Neural crest cell (in vitro differentiated cells): Measurements from ENCODE around the gene RYR2. TPM values are rescaled to one million over a fixed set of nuclear protein-coding genes. Genes with fewer than 3 reads are reported as not detected.

Experiments
- DNase-seq: peaks from one replicate; pipeline ENCODE4 v3.0.0; 2021; ENCODE audit warnings: low read depth, mixed read lengths, low spot score
- H3K27ac Mint-ChIP-seq: one replicate; pipeline ENCODE4 v1.8.0; 2021; ENCODE audit warnings: mild to moderate bottlenecking, mixed read lengths; ENCODE audit not compliant: unreplicated experiment
- H3K27me3 Mint-ChIP-seq: 2 replicates; pipeline ENCODE4 v1.8.0; 2021; ENCODE audit warnings: low read depth, mild to moderate bottlenecking, mixed read lengths
- H3K36me3 Mint-ChIP-seq: 2 replicates; pipeline ENCODE4 v1.8.0; 2021; ENCODE audit warnings: low read depth, mild to moderate bottlenecking, mixed read lengths
- H3K4me1 Mint-ChIP-seq: 2 replicates; pipeline ENCODE4 v1.8.0; 2021; ENCODE audit warnings: mixed read lengths
- H3K4me3 Mint-ChIP-seq: one replicate; pipeline ENCODE4 v1.8.0; 2021; ENCODE audit warnings: mild to moderate bottlenecking, mixed read lengths
- H3K9me3 Mint-ChIP-seq: 2 replicates; pipeline ENCODE4 v1.8.0; 2021; ENCODE audit warnings: mixed read lengths
- CTCF ChIP-seq: fragments of 200-600 bp; sonication (generic); conservative IDR thresholded peaks from 2 replicates; pipeline ENCODE4 v1.5.0; 2021; ENCODE audit warnings: antibody characterized with exemption, mild to moderate bottlenecking
- total RNA-seq: library from RNA; stranded (reverse); gene quantifications from 2 replicates; pipeline ENCODE4 v1.2.1, GENCODE V29; 2021

Gene RYR2
- total RNA-seq, 1 donor from 2014 or later: 0.07 TPM

- DNase-seq: no peak
Measured at GRCh38 chr1:237672748-237673147, 630.8 kb downstream of the RYR2 start.

GRCh38 chr1:237673631-237674030 lies 631.6 kb downstream of the RYR2 start:
- no peak for TF ChIP-seq CTCF
- H3K27me3 Mint-ChIP-seq: no peaks in the 10 kb centered on the region
- no peaks in the 10 kb centered on the region for H3K36me3 Mint-ChIP-seq
- no peaks in the 10 kb centered on the region for H3K9me3 Mint-ChIP-seq
- no peak overlapping the region for H3K4me3 Mint-ChIP-seq
- no peaks in the 10 kb centered on the region for H3K4me1 Mint-ChIP-seq
- no peak for DNase-seq
- H3K27ac Mint-ChIP-seq: no peak overlapping the region

More at GRCh38 chr1:237672748-237673147, 630.8 kb downstream of the RYR2 start:
- Mint-ChIP-seq H3K27me3 (no peaks in the 10 kb centered on the region), H3K4me3 (no peak overlapping the region), H3K4me1 (no peaks in the 10 kb centered on the region), H3K27ac (no peak overlapping the region), H3K36me3 (no peaks in the 10 kb centered on the region), H3K9me3 (no peaks in the 10 kb centered on the region)
- TF ChIP-seq CTCF: no peak

GRCh38 chr1:237677979-237678378 lies 636.0 kb downstream of the RYR2 start:
- Mint-ChIP-seq H3K9me3 (no peaks in the 10 kb centered on the region), H3K36me3 (no peaks in the 10 kb centered on the region), H3K27ac (no peak overlapping the region), H3K27me3 (no peaks in the 10 kb centered on the region), H3K4me1 (no peaks in the 10 kb centered on the region), H3K4me3 (no peak overlapping the region)
- TF ChIP-seq CTCF: no peak
- DNase-seq: no peak

- no peak overlapping the region for H3K4me3 Mint-ChIP-seq
- H3K27me3 Mint-ChIP-seq: no peaks in the 10 kb centered on the region
- TF ChIP-seq CTCF: no peak
- DNase-seq: no peak
- no peaks in the 10 kb centered on the region for H3K4me1 Mint-ChIP-seq
- H3K9me3 Mint-ChIP-seq: no peaks in the 10 kb centered on the region
- H3K36me3 Mint-ChIP-seq: no peaks in the 10 kb centered on the region
- H3K27ac Mint-ChIP-seq: no peak overlapping the region
Measured at GRCh38 chr1:237679687-237680086, 637.7 kb downstream of the RYR2 start.

- Mint-ChIP-seq H3K27ac (no peak overlapping the region), H3K27me3 (no peaks in the 10 kb centered on the region), H3K9me3 (no peaks in the 10 kb centered on the region), H3K36me3 (no peaks in the 10 kb centered on the region), H3K4me1 (no peaks in the 10 kb centered on the region), H3K4me3 (no peak overlapping the region)
- DNase-seq: no peak
- no peak for TF ChIP-seq CTCF
Measured at GRCh38 chr1:237681210-237681609, 639.2 kb downstream of the RYR2 start.

GRCh38 chr1:237684236-237684635 lies 642.3 kb downstream of the RYR2 start:
- no peak overlapping the region for H3K4me3 Mint-ChIP-seq
- no peaks in the 10 kb centered on the region for H3K4me1 Mint-ChIP-seq
- H3K27me3 Mint-ChIP-seq: no peaks in the 10 kb centered on the region
- no peak for DNase-seq
- no peak overlapping the region for H3K27ac Mint-ChIP-seq
- no peaks in the 10 kb centered on the region for H3K36me3 Mint-ChIP-seq
- no peaks in the 10 kb centered on the region for H3K9me3 Mint-ChIP-seq
- no peak for TF ChIP-seq CTCF
